MM.1S (cell line): Measurements from ENCODE around the gene GATA5.

Experiments used
- CTCF ChIP-seq: fragments of 300-600 bp; sonication (generic); IDR thresholded peaks from 2 replicates; pipeline ENCODE4 v1.5.1; 2016; ENCODE audit warnings: antibody characterized with exemption, low read length, mixed read lengths
- EZH2phosphoT487 ChIP-seq: fragments of 300-600 bp; sonication (generic); IDR thresholded peaks from 2 replicates; pipeline ENCODE4 v1.6.1; 2018; ENCODE audit warnings: antibody characterized with exemption, low read length

GRCh38 chr20:62504323-62504722, 28.5 kb upstream of the GATA5 start:
- TF ChIP-seq CTCF (no peak), EZH2phosphoT487 (no peak)
